GM10248 (cell line): ENCODE data around the gene ALDH1L1.

Experiments used
- CTCF ChIA-PET: fragments of 300-600 bp; sonication (Branson Sonifier 250); formaldehyde crosslinking; extraction: SDS; loops from one replicate; lab custom pipeline; 2021; ENCODE audit warnings: antibody characterized with exemption; lab: Yijun Ruan, JAX
- POLR2A ChIA-PET: fragments of 350-650 bp; sonication (Branson Sonifier 250); formaldehyde crosslinking; extraction: SDS; loops from one replicate; lab custom pipeline; 2020; ENCODE audit warnings: antibody characterized with exemption; lab: Yijun Ruan, JAX
- DNase-seq: peaks from one replicate; pipeline ENCODE4 v3.0.0; 2012; ENCODE audit errors: extremely low spot score
- TF ChIP-seq, protein P1 (sequence below): IDR thresholded peaks from 2 replicates; pipeline ENCODE4 v1.5.1; 2012; ENCODE audit warnings: mild to moderate bottlenecking, low read depth; ENCODE audit errors: extremely low read depth, missing control alignments, control extremely low read depth

ALDH1L1 gene

DNA sequence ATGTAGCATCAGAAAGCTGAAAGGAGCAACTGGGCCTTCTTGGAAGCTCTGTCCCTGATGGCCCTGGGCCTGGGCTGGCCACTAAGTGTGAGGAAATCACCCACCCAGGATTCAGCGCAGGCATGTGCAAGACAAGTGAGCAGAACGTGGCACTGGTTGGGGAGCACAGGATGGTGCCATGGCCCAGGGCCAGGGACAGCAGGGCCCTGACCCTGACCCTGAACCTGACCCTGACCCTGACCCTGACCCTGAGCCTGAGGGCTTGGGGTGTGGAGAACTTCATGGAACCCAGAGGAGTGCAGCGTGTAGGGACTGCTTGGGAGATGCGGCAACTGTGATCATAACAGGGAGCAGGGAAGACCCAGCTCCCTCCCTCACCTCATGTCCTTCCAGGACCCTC, 5.9 kb upstream of the ALDH1L1 start:
- TF ChIP-seq, protein P1, sequence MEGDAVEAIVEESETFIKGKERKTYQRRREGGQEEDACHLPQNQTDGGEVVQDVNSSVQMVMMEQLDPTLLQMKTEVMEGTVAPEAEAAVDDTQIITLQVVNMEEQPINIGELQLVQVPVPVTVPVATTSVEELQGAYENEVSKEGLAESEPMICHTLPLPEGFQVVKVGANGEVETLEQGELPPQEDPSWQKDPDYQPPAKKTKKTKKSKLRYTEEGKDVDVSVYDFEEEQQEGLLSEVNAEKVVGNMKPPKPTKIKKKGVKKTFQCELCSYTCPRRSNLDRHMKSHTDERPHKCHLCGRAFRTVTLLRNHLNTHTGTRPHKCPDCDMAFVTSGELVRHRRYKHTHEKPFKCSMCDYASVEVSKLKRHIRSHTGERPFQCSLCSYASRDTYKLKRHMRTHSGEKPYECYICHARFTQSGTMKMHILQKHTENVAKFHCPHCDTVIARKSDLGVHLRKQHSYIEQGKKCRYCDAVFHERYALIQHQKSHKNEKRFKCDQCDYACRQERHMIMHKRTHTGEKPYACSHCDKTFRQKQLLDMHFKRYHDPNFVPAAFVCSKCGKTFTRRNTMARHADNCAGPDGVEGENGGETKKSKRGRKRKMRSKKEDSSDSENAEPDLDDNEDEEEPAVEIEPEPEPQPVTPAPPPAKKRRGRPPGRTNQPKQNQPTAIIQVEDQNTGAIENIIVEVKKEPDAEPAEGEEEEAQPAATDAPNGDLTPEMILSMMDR = no peak
- ChIA-PET POLR2A (no interaction called here), CTCF (interaction anchor here (2.3 kb wide), 1 partner anchor 10 kb away, joined by 12 read pairs; no protein-coding TSS in a partner anchor)
- DNase-seq = no peak

DNA sequence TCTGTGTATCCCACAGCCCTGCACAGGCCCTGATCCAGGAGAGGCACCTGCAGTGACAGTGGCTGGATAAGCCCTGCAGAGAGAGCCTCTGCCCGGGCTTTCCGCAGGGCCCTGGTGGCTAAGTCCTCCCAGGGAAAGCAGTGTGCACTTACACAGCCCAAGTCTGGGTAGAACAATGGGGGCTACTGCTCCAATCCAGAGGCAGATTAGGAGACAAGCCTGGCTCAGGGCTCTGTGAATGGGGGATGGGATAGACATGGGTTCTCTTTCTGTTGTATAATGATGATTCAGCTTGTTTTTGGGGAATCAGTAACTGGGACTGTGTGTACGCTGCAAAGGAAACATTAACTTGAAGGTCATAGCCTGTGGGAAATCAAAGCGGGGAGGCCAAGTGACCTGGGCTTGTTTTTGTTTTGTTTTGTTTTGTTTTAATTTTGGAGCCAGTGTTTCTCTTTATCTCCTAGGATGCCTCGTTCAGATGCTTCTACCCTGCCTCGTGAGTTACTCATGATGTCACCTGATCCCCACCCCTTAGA, 4.1 kb upstream of the ALDH1L1 start:
- DNase-seq = no peak
- TF ChIP-seq, protein P1 = no peak
- ChIA-PET CTCF (no interaction called here), POLR2A (no interaction called here)

GRCh38 chr3:126181398-126181725, 976 bp upstream of the ALDH1L1 start:
- CTCF ChIA-PET = no interaction called here

DNA sequence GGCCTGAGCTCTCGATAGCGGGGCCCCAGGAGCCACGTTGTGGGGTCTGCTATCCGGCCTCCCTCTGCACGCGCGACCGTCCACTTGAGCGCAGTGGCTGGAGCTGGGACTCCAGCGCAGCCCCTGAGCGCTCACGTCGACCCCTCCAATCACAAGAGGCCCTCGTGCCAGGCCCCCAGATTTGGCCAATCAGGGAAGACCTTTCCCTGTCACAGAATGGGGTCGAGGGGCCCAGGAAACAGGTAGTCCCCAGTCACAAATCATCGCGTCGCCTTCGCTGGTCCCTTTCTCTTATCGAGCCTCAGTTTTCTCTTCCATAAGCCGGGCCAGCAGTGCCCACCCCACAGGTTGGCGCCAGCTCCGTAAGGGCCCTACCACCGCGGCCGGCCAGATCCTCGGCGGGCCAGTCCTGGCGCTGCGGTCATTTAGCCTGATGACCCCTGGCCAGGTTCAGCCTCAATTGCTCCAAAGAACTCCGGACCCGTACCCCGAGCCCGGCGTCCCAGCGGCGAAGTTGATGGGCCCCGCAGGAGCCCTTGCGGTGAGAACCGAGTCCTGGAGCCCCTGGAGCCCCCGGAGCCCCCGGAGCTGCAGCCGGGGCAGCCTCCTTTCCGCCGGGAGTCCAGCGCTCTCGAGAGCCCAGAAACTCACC, 435 bp downstream of the ALDH1L1 start:
- ChIA-PET CTCF (no interaction called here), POLR2A (no interaction called here)
- TF ChIP-seq, protein P1 = no peak
- DNase-seq = no peak

More at GRCh38 chr3:126181398-126181725, 976 bp upstream of the ALDH1L1 start:
- DNase-seq = no peak
- TF ChIP-seq, protein P1 = no peak
- POLR2A ChIA-PET = no interaction called here

GRCh38 chr3:126170073-126170777, 10.2 kb downstream of the ALDH1L1 start:
- TF ChIP-seq, protein P1 = no peak
- DNase-seq = no peak
- ChIA-PET POLR2A (no interaction called here), CTCF (interaction anchor here (0.8 kb wide), 1 partner anchor 27 kb away, joined by 3 read pairs; no protein-coding TSS in a partner anchor)

GRCh38 chr3:126167566-126167965, 12.8 kb downstream of the ALDH1L1 start:
- CTCF ChIA-PET = interaction anchor here (1.4 kb wide), 1 partner anchor 34 kb away, joined by 3 read pairs; no protein-coding TSS in a partner anchor
- POLR2A ChIA-PET = no interaction called here
- no peak for DNase-seq
- TF ChIP-seq, protein P1 = no peak
